GM13977 (cell line): ENCODE measurements around the gene CYREN.

Source experiments
- DNase-seq: peaks from one replicate; pipeline ENCODE4 v3.0.0; 2012; ENCODE audit warnings: low spot score
- in situ Hi-C: fragments of 300-500 bp; cut with MboI; formaldehyde crosslinking; loops from one replicate; pipeline ENCODE4 v1.12.0; 2022; ENCODE audit warnings: low sequenced_read_pairs, low pct_unique_long_range_greater_than_20kb, mixed read lengths, inconsistent platforms; ENCODE audit not compliant: unreplicated experiment
- TF ChIP-seq, protein P1 (sequence below): IDR thresholded peaks from 2 replicates; pipeline ENCODE4 v1.5.1; 2012; ENCODE audit warnings: mild to moderate bottlenecking, control low read depth; ENCODE audit not compliant: insufficient read depth; ENCODE audit errors: extremely low read depth, missing control alignments

The CYREN gene

DNA sequence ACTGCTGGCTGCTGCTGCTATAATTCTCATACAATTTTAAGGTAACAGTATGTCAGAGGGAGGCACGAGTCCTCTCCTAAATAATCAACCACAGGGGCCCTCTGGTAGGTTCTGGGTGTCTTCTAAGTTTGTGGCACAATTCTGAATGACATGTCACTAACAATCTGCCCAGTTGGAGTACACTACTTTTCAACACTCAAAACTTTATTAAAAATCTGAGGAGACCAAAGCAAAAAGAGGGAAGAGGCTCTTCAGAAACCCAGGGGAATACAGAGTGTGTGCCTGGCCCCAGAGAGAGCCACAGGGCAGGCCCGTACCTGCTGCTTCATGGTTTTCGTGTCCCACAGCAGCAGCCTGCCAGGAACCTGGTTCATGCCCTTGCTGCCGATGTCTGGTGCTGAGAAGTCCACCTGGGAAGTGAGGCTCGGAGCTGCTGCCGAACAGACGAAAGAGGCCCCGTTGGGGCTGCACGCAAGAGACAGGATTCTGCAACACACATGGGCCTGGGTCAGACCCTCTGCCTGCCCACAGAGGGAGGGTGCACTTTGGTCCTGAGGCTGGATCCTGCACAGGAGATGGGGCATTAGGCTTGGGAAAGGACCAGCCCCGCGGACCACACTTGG lies 22.5 kb upstream of the CYREN start:
- TF ChIP-seq, protein P1, sequence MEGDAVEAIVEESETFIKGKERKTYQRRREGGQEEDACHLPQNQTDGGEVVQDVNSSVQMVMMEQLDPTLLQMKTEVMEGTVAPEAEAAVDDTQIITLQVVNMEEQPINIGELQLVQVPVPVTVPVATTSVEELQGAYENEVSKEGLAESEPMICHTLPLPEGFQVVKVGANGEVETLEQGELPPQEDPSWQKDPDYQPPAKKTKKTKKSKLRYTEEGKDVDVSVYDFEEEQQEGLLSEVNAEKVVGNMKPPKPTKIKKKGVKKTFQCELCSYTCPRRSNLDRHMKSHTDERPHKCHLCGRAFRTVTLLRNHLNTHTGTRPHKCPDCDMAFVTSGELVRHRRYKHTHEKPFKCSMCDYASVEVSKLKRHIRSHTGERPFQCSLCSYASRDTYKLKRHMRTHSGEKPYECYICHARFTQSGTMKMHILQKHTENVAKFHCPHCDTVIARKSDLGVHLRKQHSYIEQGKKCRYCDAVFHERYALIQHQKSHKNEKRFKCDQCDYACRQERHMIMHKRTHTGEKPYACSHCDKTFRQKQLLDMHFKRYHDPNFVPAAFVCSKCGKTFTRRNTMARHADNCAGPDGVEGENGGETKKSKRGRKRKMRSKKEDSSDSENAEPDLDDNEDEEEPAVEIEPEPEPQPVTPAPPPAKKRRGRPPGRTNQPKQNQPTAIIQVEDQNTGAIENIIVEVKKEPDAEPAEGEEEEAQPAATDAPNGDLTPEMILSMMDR: no peak

DNA sequence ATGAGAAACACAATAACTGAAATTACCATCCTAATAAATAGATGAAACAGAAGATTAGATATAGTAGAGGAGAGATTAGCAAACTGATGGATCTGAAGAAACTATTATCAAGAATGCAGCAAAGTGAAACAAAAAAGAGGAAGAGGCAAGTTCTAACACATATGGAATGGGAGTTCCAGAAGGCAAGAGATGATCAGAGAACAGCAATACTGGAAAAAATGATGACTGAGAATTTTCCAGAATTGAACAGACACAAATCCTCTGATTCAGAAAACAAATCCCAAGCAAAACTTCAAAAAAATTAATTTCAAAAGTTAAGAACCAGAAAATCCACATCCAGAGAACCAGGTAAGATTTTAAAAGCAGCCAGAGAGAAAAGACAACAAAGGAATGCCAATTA lies 20.2 kb upstream of the CYREN start:
- no peak for DNase-seq
- in situ Hi-C loops: no loop called here

More for the DNA sequence above, 22.5 kb upstream of the CYREN start:
- in situ Hi-C loops: no loop called here
- no peak for DNase-seq

DNA sequence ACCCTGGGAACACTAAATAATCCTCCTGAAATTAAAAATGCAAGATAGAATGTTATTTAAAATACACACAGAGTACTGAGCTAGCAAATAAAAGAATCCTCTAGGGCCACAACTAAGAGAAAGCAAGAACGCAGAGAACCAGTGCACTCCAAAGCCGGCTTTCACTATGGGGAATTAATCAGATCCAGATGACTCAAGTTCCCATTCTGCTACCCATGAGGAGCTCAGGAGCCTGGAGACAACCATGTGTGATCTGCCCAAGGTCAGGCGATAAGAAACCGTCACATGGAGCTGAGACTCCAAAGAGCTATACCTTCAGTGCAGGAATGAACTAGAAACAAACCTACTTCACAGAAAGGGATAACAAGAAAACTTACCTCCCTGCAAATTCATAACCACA lies 19.5 kb upstream of the CYREN start:
- in situ Hi-C loops: no loop called here
- DNase-seq: no peak
- TF ChIP-seq, protein P1: no peak

More for the DNA sequence above, 20.2 kb upstream of the CYREN start:
- TF ChIP-seq, protein P1: no peak

DNA sequence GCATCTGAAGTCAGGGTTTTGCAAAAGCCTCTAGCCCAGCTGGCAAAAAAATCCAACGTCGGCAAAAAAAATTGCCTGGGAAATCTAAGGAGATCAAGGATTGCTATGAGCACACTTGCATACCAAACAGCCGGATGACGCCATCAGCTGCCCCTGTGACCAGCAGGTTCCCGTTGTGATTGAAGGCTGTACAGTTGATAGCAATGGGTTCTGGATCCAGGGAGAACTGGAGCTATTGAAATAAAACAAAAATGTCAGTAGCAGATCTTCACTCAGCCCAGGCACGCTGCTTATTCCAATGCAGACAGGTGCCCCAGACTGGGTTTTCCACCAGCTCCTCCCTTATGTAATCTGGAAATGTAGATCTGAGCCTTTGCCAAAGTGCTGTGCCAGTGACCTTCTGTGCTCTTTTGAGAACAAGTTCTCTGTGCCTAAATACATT lies 18.7 kb upstream of the CYREN start:
- in situ Hi-C loops: no loop called here
- DNase-seq: no peak
- TF ChIP-seq, protein P1: no peak

DNA sequence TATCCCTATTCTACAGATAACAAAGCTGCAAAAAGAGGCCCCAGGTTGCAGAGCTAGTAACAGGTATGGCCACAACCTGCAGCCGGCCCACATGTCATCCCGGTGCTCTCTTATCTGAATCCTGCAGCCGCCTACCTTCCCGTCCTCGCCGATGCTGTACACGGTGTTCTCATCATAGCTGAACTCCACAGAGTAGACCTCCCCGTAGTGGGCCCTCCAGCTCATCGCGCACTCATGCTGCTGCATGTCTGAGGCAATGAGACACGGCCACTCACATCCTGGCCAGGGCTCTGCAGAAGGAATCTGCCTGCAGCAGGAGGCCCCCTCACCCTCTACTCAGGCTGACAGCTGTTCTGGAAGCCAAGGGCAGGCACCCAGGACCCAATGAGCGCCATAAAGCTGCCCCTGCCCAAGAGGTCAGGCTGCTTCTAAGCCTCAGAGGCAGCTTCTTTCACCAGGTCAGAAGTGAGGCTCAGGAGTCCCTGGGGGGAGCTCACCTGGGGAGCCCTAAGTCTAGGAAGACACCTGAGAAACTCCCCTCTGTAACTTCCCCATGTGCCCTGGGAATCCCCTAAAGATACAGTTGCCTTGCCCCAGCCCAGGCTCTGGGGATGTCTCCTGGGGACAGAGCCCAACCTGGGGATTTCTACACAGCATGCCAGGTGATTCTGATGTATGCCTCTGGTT lies 17.9 kb upstream of the CYREN start:
- TF ChIP-seq, protein P1: no peak
- DNase-seq: peak; percentile 59
- in situ Hi-C loops: no loop called here

DNA sequence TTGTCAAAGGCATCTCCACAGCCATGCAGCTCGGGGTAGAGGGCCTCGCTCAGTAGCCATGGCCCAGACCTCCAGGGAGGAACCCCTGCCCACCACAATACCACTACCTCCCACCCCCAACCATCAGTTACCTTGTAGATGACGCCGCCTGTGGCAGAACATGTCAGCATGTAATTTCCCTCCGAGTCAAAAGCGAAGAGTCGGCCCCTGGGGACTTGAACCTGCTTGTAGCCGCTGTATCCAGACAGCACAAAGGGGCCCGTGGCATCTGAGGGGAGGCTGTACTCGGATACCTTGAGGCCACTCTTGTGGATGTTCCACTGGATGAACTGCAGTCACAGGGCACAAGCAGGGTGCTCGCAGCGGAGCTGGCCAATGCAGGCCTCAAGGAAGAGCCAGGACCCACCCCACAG lies 16.3 kb upstream of the CYREN start:
- peak; percentile 82 for DNase-seq
- TF ChIP-seq, protein P1: peak; percentile 17
- in situ Hi-C loops: no loop called here
